HepG2 (cell line): Measurements from ENCODE around the gene EVL. TPM values are rescaled to one million over a fixed set of nuclear protein-coding genes. Genes with fewer than 3 reads are reported as not detected.
A peak's percentile ranks its signal among the peaks of the same experiment; 100 is the strongest.

Experiments used
- ATAC-seq: fragments of 200-7000 bp; cut with Tn5 transposase; 3 replicates; pipeline ENCODE4 v1.9.1; 2020; ENCODE audit warnings: mild to moderate bottlenecking, moderate library complexity
- BruUV-seq: library from RNA; stranded (reverse); fragments of 400-500 nt; replicated peaks from 2 replicates; lab custom pipeline; 2021; lab: Mats Ljungman, UMichigan
- CTCF ChIA-PET: fragments of 300-600 bp; formaldehyde crosslinking; extraction: SDS; loops from one replicate; lab custom pipeline; 2021; ENCODE audit warnings: low total read pairs, inconsistent platforms, low intra/inter-chr PET ratio; lab: Yijun Ruan, JAX
- POLR2A ChIA-PET: fragments of 350-600 bp; sonication (Branson Sonifier 250); formaldehyde crosslinking; loops from one replicate; lab custom pipeline; 2020; ENCODE audit warnings: antibody characterized with exemption, inconsistent platforms; lab: Yijun Ruan, JAX
- DNase-seq: peaks from one replicate; pipeline ENCODE4 v3.0.0-alpha.2; 2015; ENCODE audit warnings: low spot score
- FAIRE-seq: peaks from 3 replicates; lab custom pipeline; 2011; peaks lifted over from hg19 to GRCh38; lab: Jason Lieb, UNC
- H2AFZ ChIP-seq: one replicate; pipeline ENCODE4 v1.6.1; 2011; ENCODE audit warnings: low read length, inconsistent platforms
- H3K27ac ChIP-seq: fragments of 300-600 bp; 3 replicates; pipeline ENCODE4 v1.8.0; 2011; ENCODE audit warnings: mixed run types, mild to moderate bottlenecking, mixed read lengths, low read length, inconsistent platforms; ENCODE audit not compliant: insufficient read depth; ENCODE audit errors: extremely low read length
- H3K27me3 ChIP-seq, 2 experiments: fragments of 200-600 bp in 1 of 2; 2 replicates in 1 of 2; 3 replicates in 1 of 2; pipeline versions ENCODE4 v1.6.0 to v1.8.0; 2011; ENCODE audit warnings: low read length in 2 of 2, mild to moderate bottlenecking in 2 of 2, moderate library complexity in 2 of 2, inconsistent platforms in 1 of 2; ENCODE audit not compliant: insufficient read depth in 2 of 2, control insufficient read depth in 1 of 2
- H3K36me3 ChIP-seq, 2 experiments: fragments of 200-600 bp in 1 of 2; replicated peaks in 1 of 2; 2 replicates in 1 of 2; 3 replicates in 1 of 2; pipeline versions ENCODE4 v1.5.1 to v1.8.0; 2011; ENCODE audit warnings: low read length in 2 of 2, inconsistent platforms in 1 of 2; ENCODE audit not compliant: insufficient read depth in 2 of 2, control insufficient read depth in 1 of 2
- H3K4me1 ChIP-seq: 2 replicates; pipeline ENCODE4 v1.5.1; 2012; ENCODE audit warnings: low read length, inconsistent platforms; ENCODE audit not compliant: insufficient read depth
- H3K4me2 ChIP-seq: 2 replicates; pipeline ENCODE4 v1.6.0; 2011; ENCODE audit warnings: low read depth, low read length, inconsistent platforms
- H3K4me3 ChIP-seq, 3 experiments: fragments of 200-600 bp in 1 of 3; sonication (generic), shearing (Covaris generic) in 1 of 3; replicated peaks in 1 of 3; 2 replicates each; pipeline ENCODE4 v1.5.1; 2011 to 2016; ENCODE audit warnings: low read length in 3 of 3, inconsistent platforms in 2 of 3, low read depth in 2 of 3, mild to moderate bottlenecking in 2 of 3, control low read depth in 1 of 3, mixed read lengths in 1 of 3; ENCODE audit not compliant: insufficient read depth in 1 of 3
- H3K79me2 ChIP-seq: one replicate; pipeline ENCODE4 v1.6.1; 2011; ENCODE audit warnings: low read length, inconsistent platforms; ENCODE audit not compliant: insufficient read depth
- H3K9ac ChIP-seq: 2 replicates; pipeline ENCODE4 v1.6.0; 2011; ENCODE audit warnings: mild to moderate bottlenecking, low read depth, low read length, inconsistent platforms; ENCODE audit not compliant: insufficient read depth
- H3K9me3 ChIP-seq: 2 replicates; pipeline ENCODE4 v1.5.1; 2012; ENCODE audit warnings: mild to moderate bottlenecking, low read length
- H4K20me1 ChIP-seq: 2 replicates; pipeline ENCODE4 v1.6.0; 2011; ENCODE audit warnings: inconsistent platforms, mild to moderate bottlenecking, low read length, moderate library complexity; ENCODE audit not compliant: insufficient read depth
- GATA4 ChIP-seq: sonication (generic); IDR thresholded peaks from 2 replicates; pipeline ENCODE4 v1.6.1; 2016; ENCODE audit warnings: antibody characterized with exemption, low read depth, borderline replicate concordance
- KLF9 ChIP-seq: IDR thresholded peaks from 2 replicates; pipeline ENCODE4 v1.6.1; 2016; ENCODE audit warnings: low read depth
- MAZ ChIP-seq, 2 experiments: sonication (generic) in 1 of 2; formaldehyde crosslinking in 1 of 2; IDR thresholded peaks; 2 replicates each; pipeline versions ENCODE4 v1.5.0 to v1.6.1; 2012 to 2020; ENCODE audit warnings: low read depth in 2 of 2, mild to moderate bottlenecking in 2 of 2, borderline replicate concordance in 1 of 2, improper control_type of control experiment in 1 of 2, low read length in 1 of 2, missing genetic modification reagents in 1 of 2, moderate library complexity in 1 of 2
- RARA ChIP-seq: IDR thresholded peaks from 2 replicates; pipeline ENCODE4 v1.6.1; 2016; ENCODE audit warnings: missing genetic modification reagents, missing compliant biosample characterization
- RXRB ChIP-seq: IDR thresholded peaks from 2 replicates; pipeline ENCODE4 v1.6.1; 2016; ENCODE audit warnings: borderline replicate concordance, missing genetic modification reagents, missing compliant biosample characterization
- SKI ChIP-seq: fragments of 450-650 bp; IDR thresholded peaks from one replicate; pipeline ENCODE4 v1.6.1; 2018; ENCODE audit warnings: mild to moderate bottlenecking; ENCODE audit not compliant: partially characterized antibody
- TBX3 ChIP-seq: fragments of 450-650 bp; IDR thresholded peaks from 2 replicates; pipeline ENCODE4 v1.6.1; 2017; ENCODE audit warnings: antibody characterized with exemption, mild to moderate bottlenecking, inconsistent platforms, borderline replicate concordance
- ZNF20 ChIP-seq: sonication (generic); formaldehyde crosslinking; IDR thresholded peaks from 2 replicates; pipeline ENCODE4 v1.4.0; 2020; ENCODE audit warnings: mild to moderate bottlenecking, moderate library complexity, missing genetic modification reagents
- WGBS: methylation state at CpG from one replicate; pipeline ENCODE4 v1.1.6; 2017; ENCODE audit warnings: low lambda C conversion rate; 5-methylcytosine and 5-hydroxymethylcytosine counted together
- in situ Hi-C: cut with HindIII; loops from 2 replicates; pipeline ENCODE4 v1.10.0; 2017; ENCODE audit warnings: low pct_unique_long_range_greater_than_20kb; ENCODE audit not compliant: extremely low pct_ligation_motif_present
- intact Hi-C: fragments of 100-400 bp; cut with micrococcal nuclease; formaldehyde crosslinking; loops from one replicate; pipeline ENCODE4 v1.10.0; 2022; ENCODE audit not compliant: unreplicated experiment
- polyA plus RNA-seq, 8 experiments: library from polyadenylated mRNA; depleted of rRNA in 3 of 8; stranded (reverse) in 7 of 8; unstranded in 1 of 8; fragments of >200 nt; fragmentation: Illumina TruSeq in 4 of 8; extraction: Trizol in 4 of 8; gene quantifications; 2 replicates each; pipeline versions ENCODE4 v1.2.1 to v1.2.3, GENCODE V29; 2011 to 2016; ENCODE audit warnings: low read depth in 4 of 8, missing spikeins in 1 of 8, mixed read lengths in 1 of 8; ENCODE audit not compliant: insufficient read depth in 1 of 8
- total RNA-seq, 5 experiments: library from RNA; depleted of rRNA; stranded (reverse); fragments of >200 nt; fragmentation: Illumina TruSeq; extraction: Trizol; gene quantifications; 2 replicates each; pipeline ENCODE4 v1.2.3, GENCODE V29; 2016; ENCODE audit warnings: low read depth in 1 of 5
- TF ChIP-seq, protein P1 (sequence below): sonication (generic); formaldehyde crosslinking; IDR thresholded peaks from 2 replicates; pipeline ENCODE4 v1.5.0; 2020; ENCODE audit warnings: mild to moderate bottlenecking, low read depth, missing genetic modification reagents, borderline replicate concordance
- TF ChIP-seq, protein P2 (sequence below): sonication (generic); formaldehyde crosslinking; IDR thresholded peaks from 2 replicates; pipeline ENCODE4 v1.4.0; 2020; ENCODE audit warnings: missing genetic modification reagents, borderline replicate concordance
- TF ChIP-seq, protein P3 (sequence below), 2 experiments: IDR thresholded peaks; 2 replicates each; pipeline ENCODE4 v1.6.1; 2011 to 2012; ENCODE audit warnings: low read length in 2 of 2, borderline replicate concordance in 1 of 2, low read depth in 1 of 2, mild to moderate bottlenecking in 1 of 2, moderate library complexity in 1 of 2
- TF ChIP-seq, protein P4 (sequence below): IDR thresholded peaks from 2 replicates; pipeline ENCODE4 v1.4.0; 2020; ENCODE audit warnings: mild to moderate bottlenecking, missing genetic modification reagents

EVL gene
- total and polyA plus RNA-seq, 2 of the 13 experiments (the other 11 are each of a cell fraction or from before 2014, with no cell fraction given), result 15.1 to 31.2 TPM

DNA sequence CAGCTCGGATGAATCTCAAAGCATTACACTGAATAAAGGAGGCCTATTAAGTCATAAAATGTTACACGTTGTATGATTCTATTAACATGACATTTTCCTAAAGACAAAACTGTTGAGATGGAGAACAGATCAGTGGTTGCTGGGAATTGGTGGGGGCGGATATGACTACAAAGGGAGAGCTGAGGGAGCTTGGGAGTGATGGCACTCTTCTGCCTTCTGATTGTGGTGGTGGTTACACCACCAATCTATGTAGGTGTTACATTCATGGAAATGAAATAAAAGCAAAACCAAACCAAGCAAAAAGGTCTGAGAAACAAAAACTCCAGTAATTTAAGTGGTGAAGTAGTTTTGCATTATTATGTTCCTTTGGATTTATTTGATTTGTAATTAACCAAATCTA is 16.4 kb upstream of the EVL start (continued):
- TF ChIP-seq, protein P1, sequence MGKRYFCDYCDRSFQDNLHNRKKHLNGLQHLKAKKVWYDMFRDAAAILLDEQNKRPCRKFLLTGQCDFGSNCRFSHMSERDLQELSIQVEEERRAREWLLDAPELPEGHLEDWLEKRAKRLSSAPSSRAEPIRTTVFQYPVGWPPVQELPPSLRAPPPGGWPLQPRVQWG (CRISPR knock-in tag), result no peak
- TF ChIP-seq ZNF20 (no peak), GATA4 (no peak), MAZ (IDR thresholded peaks at IDR 0.05; ENCODE audit: borderline replicate concordance, low read depth, low read length) (no peak), MAZ (CRISPR knock-in tag; IDR thresholded peaks at IDR 0.05; ENCODE audit: low read depth) (no peak), KLF9 (no peak)
- TF ChIP-seq, all 625 proteins: peak for 0

DNA sequence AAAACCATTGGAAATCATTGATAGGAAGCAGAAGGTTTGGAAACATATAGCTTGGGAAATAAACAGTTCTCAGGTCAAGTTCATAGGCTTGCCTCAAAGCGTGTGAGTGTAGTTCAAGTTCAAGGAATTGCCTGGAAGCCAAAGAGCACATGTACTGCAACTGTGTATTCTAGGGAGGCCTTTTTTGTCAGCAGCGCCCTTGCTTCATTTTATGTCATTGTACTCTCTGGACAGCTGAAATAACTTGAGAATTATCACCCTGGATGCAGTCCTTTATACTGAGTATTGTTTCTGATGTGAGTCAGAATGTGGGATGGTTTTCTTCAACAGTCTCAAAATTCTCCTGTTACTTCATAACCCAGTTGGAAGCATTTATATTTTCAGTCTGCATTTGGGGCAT is 16.0 kb upstream of the EVL start:
- Histone ChIP-seq H3K27me3 (no peaks in the 10 kb centered on the region), H3K79me2 (no peaks in the 10 kb centered on the region), H4K20me1 (no peaks in the 10 kb centered on the region), H3K9ac (no peak overlapping the region), H3K9me3 (no peaks in the 10 kb centered on the region), H3K4me3 (no peak overlapping the region), H3K4me1 (peaks cover 27% of the 10 kb centered on the region), H2AFZ (no peak overlapping the region), H3K4me2 (no peak overlapping the region), H3K36me3 (no peaks in the 10 kb centered on the region), H3K27ac (no peak overlapping the region)
- peak; percentile 26 for DNase-seq
- no peak for FAIRE-seq
- BruUV-seq, result no TSS peak
- intact Hi-C loops (no loop called here), in situ Hi-C loops (no loop called here)
- CTCF ChIA-PET, result no interaction called here
- WGBS, result 54% methylated on average over 2 of the region's 2 CpGs
- POLR2A ChIA-PET, result no interaction called here
- no peak for ATAC-seq
- TF ChIP-seq, protein P2, sequence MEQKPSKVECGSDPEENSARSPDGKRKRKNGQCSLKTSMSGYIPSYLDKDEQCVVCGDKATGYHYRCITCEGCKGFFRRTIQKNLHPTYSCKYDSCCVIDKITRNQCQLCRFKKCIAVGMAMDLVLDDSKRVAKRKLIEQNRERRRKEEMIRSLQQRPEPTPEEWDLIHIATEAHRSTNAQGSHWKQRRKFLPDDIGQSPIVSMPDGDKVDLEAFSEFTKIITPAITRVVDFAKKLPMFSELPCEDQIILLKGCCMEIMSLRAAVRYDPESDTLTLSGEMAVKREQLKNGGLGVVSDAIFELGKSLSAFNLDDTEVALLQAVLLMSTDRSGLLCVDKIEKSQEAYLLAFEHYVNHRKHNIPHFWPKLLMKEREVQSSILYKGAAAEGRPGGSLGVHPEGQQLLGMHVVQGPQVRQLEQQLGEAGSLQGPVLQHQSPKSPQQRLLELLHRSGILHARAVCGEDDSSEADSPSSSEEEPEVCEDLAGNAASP, result no peak
- peak; percentile 88 for TF ChIP-seq SKI
- TF ChIP-seq RARA (CRISPR knock-in tag), result peak; percentile 88
- peak; percentile 50 for TF ChIP-seq RXRB (CRISPR knock-in tag)
- peak; percentile 42; the same call in 1 of the 2 replicates for TF ChIP-seq TBX3
- TF ChIP-seq, protein P3, sequence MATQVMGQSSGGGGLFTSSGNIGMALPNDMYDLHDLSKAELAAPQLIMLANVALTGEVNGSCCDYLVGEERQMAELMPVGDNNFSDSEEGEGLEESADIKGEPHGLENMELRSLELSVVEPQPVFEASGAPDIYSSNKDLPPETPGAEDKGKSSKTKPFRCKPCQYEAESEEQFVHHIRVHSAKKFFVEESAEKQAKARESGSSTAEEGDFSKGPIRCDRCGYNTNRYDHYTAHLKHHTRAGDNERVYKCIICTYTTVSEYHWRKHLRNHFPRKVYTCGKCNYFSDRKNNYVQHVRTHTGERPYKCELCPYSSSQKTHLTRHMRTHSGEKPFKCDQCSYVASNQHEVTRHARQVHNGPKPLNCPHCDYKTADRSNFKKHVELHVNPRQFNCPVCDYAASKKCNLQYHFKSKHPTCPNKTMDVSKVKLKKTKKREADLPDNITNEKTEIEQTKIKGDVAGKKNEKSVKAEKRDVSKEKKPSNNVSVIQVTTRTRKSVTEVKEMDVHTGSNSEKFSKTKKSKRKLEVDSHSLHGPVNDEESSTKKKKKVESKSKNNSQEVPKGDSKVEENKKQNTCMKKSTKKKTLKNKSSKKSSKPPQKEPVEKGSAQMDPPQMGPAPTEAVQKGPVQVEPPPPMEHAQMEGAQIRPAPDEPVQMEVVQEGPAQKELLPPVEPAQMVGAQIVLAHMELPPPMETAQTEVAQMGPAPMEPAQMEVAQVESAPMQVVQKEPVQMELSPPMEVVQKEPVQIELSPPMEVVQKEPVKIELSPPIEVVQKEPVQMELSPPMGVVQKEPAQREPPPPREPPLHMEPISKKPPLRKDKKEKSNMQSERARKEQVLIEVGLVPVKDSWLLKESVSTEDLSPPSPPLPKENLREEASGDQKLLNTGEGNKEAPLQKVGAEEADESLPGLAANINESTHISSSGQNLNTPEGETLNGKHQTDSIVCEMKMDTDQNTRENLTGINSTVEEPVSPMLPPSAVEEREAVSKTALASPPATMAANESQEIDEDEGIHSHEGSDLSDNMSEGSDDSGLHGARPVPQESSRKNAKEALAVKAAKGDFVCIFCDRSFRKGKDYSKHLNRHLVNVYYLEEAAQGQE (IDR thresholded peaks at IDR 0.05; ENCODE audit: borderline replicate concordance in 1 of 2, low read depth in 1 of 2, low read length in 2 of 2), result 0 out of 4 replicates have a peak, but pooled peaks of 1 of the 2 experiments have one; percentile 11
- TF ChIP-seq, protein P4, sequence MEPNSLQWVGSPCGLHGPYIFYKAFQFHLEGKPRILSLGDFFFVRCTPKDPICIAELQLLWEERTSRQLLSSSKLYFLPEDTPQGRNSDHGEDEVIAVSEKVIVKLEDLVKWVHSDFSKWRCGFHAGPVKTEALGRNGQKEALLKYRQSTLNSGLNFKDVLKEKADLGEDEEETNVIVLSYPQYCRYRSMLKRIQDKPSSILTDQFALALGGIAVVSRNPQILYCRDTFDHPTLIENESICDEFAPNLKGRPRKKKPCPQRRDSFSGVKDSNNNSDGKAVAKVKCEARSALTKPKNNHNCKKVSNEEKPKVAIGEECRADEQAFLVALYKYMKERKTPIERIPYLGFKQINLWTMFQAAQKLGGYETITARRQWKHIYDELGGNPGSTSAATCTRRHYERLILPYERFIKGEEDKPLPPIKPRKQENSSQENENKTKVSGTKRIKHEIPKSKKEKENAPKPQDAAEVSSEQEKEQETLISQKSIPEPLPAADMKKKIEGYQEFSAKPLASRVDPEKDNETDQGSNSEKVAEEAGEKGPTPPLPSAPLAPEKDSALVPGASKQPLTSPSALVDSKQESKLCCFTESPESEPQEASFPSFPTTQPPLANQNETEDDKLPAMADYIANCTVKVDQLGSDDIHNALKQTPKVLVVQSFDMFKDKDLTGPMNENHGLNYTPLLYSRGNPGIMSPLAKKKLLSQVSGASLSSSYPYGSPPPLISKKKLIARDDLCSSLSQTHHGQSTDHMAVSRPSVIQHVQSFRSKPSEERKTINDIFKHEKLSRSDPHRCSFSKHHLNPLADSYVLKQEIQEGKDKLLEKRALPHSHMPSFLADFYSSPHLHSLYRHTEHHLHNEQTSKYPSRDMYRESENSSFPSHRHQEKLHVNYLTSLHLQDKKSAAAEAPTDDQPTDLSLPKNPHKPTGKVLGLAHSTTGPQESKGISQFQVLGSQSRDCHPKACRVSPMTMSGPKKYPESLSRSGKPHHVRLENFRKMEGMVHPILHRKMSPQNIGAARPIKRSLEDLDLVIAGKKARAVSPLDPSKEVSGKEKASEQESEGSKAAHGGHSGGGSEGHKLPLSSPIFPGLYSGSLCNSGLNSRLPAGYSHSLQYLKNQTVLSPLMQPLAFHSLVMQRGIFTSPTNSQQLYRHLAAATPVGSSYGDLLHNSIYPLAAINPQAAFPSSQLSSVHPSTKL (CRISPR knock-in tag), result 0 out of 2 replicates have a peak, but pooled peaks have one; percentile 35
